HepG2 (cell line): ENCODE data around the gene PREX1. TPM values are rescaled to one million over a fixed set of nuclear protein-coding genes. Genes with fewer than 3 reads are reported as not detected.

Experiments
- ATAC-seq: fragments of 200-7000 bp; cut with Tn5 transposase; 3 replicates; pipeline ENCODE4 v1.9.1; 2020; ENCODE audit warnings: mild to moderate bottlenecking, moderate library complexity
- BruUV-seq: library from RNA; stranded (reverse); fragments of 400-500 nt; replicated peaks from 2 replicates; lab custom pipeline; 2021; lab: Mats Ljungman, UMichigan
- CTCF ChIA-PET: fragments of 300-600 bp; formaldehyde crosslinking; extraction: SDS; loops from one replicate; lab custom pipeline; 2021; ENCODE audit warnings: low total read pairs, inconsistent platforms, low intra/inter-chr PET ratio; lab: Yijun Ruan, JAX
- POLR2A ChIA-PET: fragments of 350-600 bp; sonication (Branson Sonifier 250); formaldehyde crosslinking; loops from one replicate; lab custom pipeline; 2020; ENCODE audit warnings: antibody characterized with exemption, inconsistent platforms; lab: Yijun Ruan, JAX
- DNase-seq: peaks from one replicate; pipeline ENCODE4 v3.0.0-alpha.2; 2015; ENCODE audit warnings: low spot score
- FAIRE-seq: peaks from 3 replicates; lab custom pipeline; 2011; peaks lifted over from hg19 to GRCh38; lab: Jason Lieb, UNC
- H2AFZ ChIP-seq: one replicate; pipeline ENCODE4 v1.6.1; 2011; ENCODE audit warnings: low read length, inconsistent platforms
- H3K27ac ChIP-seq: fragments of 300-600 bp; 3 replicates; pipeline ENCODE4 v1.8.0; 2011; ENCODE audit warnings: mixed run types, mild to moderate bottlenecking, mixed read lengths, low read length, inconsistent platforms; ENCODE audit not compliant: insufficient read depth; ENCODE audit errors: extremely low read length
- H3K27me3 ChIP-seq, 2 experiments: fragments of 200-600 bp in 1 of 2; 2 replicates in 1 of 2; 3 replicates in 1 of 2; pipeline versions ENCODE4 v1.6.0 to v1.8.0; 2011; ENCODE audit warnings: low read length in 2 of 2, mild to moderate bottlenecking in 2 of 2, moderate library complexity in 2 of 2, inconsistent platforms in 1 of 2; ENCODE audit not compliant: insufficient read depth in 2 of 2, control insufficient read depth in 1 of 2
- H3K36me3 ChIP-seq, 2 experiments: fragments of 200-600 bp in 1 of 2; replicated peaks in 1 of 2; 2 replicates in 1 of 2; 3 replicates in 1 of 2; pipeline versions ENCODE4 v1.5.1 to v1.8.0; 2011; ENCODE audit warnings: low read length in 2 of 2, inconsistent platforms in 1 of 2; ENCODE audit not compliant: insufficient read depth in 2 of 2, control insufficient read depth in 1 of 2
- H3K4me1 ChIP-seq: 2 replicates; pipeline ENCODE4 v1.5.1; 2012; ENCODE audit warnings: low read length, inconsistent platforms; ENCODE audit not compliant: insufficient read depth
- H3K4me2 ChIP-seq: 2 replicates; pipeline ENCODE4 v1.6.0; 2011; ENCODE audit warnings: low read depth, low read length, inconsistent platforms
- H3K4me3 ChIP-seq, 3 experiments: fragments of 200-600 bp in 1 of 3; sonication (generic), shearing (Covaris generic) in 1 of 3; replicated peaks in 1 of 3; 2 replicates each; pipeline ENCODE4 v1.5.1; 2011 to 2016; ENCODE audit warnings: low read length in 3 of 3, inconsistent platforms in 2 of 3, low read depth in 2 of 3, mild to moderate bottlenecking in 2 of 3, control low read depth in 1 of 3, mixed read lengths in 1 of 3; ENCODE audit not compliant: insufficient read depth in 1 of 3
- H3K79me2 ChIP-seq: one replicate; pipeline ENCODE4 v1.6.1; 2011; ENCODE audit warnings: low read length, inconsistent platforms; ENCODE audit not compliant: insufficient read depth
- H3K9ac ChIP-seq: 2 replicates; pipeline ENCODE4 v1.6.0; 2011; ENCODE audit warnings: mild to moderate bottlenecking, low read depth, low read length, inconsistent platforms; ENCODE audit not compliant: insufficient read depth
- H3K9me3 ChIP-seq: 2 replicates; pipeline ENCODE4 v1.5.1; 2012; ENCODE audit warnings: mild to moderate bottlenecking, low read length
- H4K20me1 ChIP-seq: 2 replicates; pipeline ENCODE4 v1.6.0; 2011; ENCODE audit warnings: inconsistent platforms, mild to moderate bottlenecking, low read length, moderate library complexity; ENCODE audit not compliant: insufficient read depth
- REST ChIP-seq, 2 experiments: IDR thresholded peaks; 2 replicates each; pipeline ENCODE4 v1.6.1; 2011 to 2012; ENCODE audit warnings: low read length in 2 of 2, borderline replicate concordance in 1 of 2, low read depth in 1 of 2, mild to moderate bottlenecking in 1 of 2, moderate library complexity in 1 of 2
- ZNF557 ChIP-seq: sonication (generic); formaldehyde crosslinking; IDR thresholded peaks from 2 replicates; pipeline ENCODE4 v1.4.0; 2020; ENCODE audit warnings: missing genetic modification reagents
- ZNF687 ChIP-seq: sonication (generic); formaldehyde crosslinking; IDR thresholded peaks from 2 replicates; pipeline ENCODE4 v1.5.1; 2020; ENCODE audit warnings: mild to moderate bottlenecking, missing genetic modification reagents, moderate library complexity
- ZNF768 ChIP-seq: sonication (generic); formaldehyde crosslinking; IDR thresholded peaks from 2 replicates; pipeline ENCODE4 v1.4.0; 2020; ENCODE audit warnings: missing genetic modification reagents
- WGBS: methylation state at CpG from one replicate; pipeline ENCODE4 v1.1.6; 2017; ENCODE audit warnings: low lambda C conversion rate; 5-methylcytosine and 5-hydroxymethylcytosine counted together
- in situ Hi-C: cut with HindIII; loops from 2 replicates; pipeline ENCODE4 v1.10.0; 2017; ENCODE audit warnings: low pct_unique_long_range_greater_than_20kb; ENCODE audit not compliant: extremely low pct_ligation_motif_present
- intact Hi-C: fragments of 100-400 bp; cut with micrococcal nuclease; formaldehyde crosslinking; loops from one replicate; pipeline ENCODE4 v1.10.0; 2022; ENCODE audit not compliant: unreplicated experiment
- polyA plus RNA-seq, 8 experiments: library from polyadenylated mRNA; depleted of rRNA in 3 of 8; stranded (reverse) in 7 of 8; unstranded in 1 of 8; fragments of >200 nt; fragmentation: Illumina TruSeq in 4 of 8; extraction: Trizol in 4 of 8; gene quantifications; 2 replicates each; pipeline versions ENCODE4 v1.2.1 to v1.2.3, GENCODE V29; 2011 to 2016; ENCODE audit warnings: low read depth in 4 of 8, missing spikeins in 1 of 8, mixed read lengths in 1 of 8; ENCODE audit not compliant: insufficient read depth in 1 of 8
- total RNA-seq, 5 experiments: library from RNA; depleted of rRNA; stranded (reverse); fragments of >200 nt; fragmentation: Illumina TruSeq; extraction: Trizol; gene quantifications; 2 replicates each; pipeline ENCODE4 v1.2.3, GENCODE V29; 2016; ENCODE audit warnings: low read depth in 1 of 5
- TF ChIP-seq, protein P1 (sequence below): sonication (generic); formaldehyde crosslinking; IDR thresholded peaks from 2 replicates; pipeline ENCODE4 v1.5.1; 2020; ENCODE audit warnings: mild to moderate bottlenecking, missing genetic modification reagents, borderline replicate concordance

PREX1 gene
- total and polyA plus RNA-seq, 2 of the 13 experiments (the other 11 are each of a cell fraction or from before 2014, with no cell fraction given), result 0.02 to 0.04 TPM

DNA sequence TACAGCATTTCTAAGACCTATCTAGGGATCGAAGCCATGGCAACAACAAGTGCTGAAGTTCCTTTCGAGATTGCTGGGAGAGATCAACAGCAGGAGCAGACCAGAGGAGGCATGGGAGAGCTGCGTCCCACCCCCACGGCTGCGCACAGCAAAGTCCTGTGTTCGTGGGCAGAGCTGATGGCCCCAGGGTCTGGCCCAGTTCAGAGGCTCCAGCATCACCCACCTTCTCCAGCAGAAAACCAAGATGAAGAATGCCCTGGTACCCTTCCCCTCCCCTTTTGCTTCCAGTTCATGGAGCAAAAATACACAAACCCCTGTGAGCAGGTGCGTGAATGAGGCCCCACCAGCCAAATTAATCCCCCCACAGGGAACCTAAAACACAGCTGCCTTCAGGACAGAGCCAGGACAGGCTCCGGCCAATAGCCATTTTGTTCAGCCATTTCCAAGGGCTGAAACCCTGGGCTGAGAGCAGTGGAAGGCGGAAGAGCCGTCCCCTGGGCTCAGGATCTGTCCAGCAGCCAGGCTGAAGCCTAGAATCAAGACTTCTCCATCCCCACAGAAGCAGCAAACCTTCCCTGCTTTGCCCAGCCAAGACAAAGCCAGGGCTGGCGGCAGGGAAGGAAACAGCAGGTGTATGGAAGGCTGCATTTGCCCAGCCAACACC, 102.8 kb downstream of the PREX1 start:
- CTCF ChIA-PET, result interaction anchor here (3.9 kb wide), 1 partner anchor 68 kb away, joined by 29 read pairs; no protein-coding TSS in a partner anchor
- Histone ChIP-seq H4K20me1 (no peaks in the 10 kb centered on the region), H3K79me2 (no peaks in the 10 kb centered on the region), H3K9ac (no peak overlapping the region), H3K36me3 (no peaks in the 10 kb centered on the region), H3K27me3 (peaks cover 1 to 11% of the 10 kb centered on the region in 2 experiments; a peak in 3 of 5 replicates), H3K9me3 (no peaks in the 10 kb centered on the region), H3K4me1 (peaks cover 34% of the 10 kb centered on the region), H3K27ac (no peak overlapping the region), H3K4me3 (no peak overlapping the region), H2AFZ (no peak overlapping the region), H3K4me2 (no peak overlapping the region)
- DNase-seq (no peak), FAIRE-seq (no peak), ATAC-seq (no peak)
- 71% methylated on average over 11 of the region's 11 CpGs for WGBS
- BruUV-seq, result no TSS peak
- intact Hi-C loops (no loop called here), in situ Hi-C loops (loop anchor here (5.0 kb wide), 1 partner anchor 68 kb away; no protein-coding TSS in a partner anchor)
- POLR2A ChIA-PET, result no interaction called here
- peak; percentile 16; the same call in 1 of the 2 replicates for TF ChIP-seq ZNF687 (CRISPR knock-in tag)
- peak; percentile 16; the same call in 1 of the 2 replicates for TF ChIP-seq ZNF768 (CRISPR knock-in tag)
- TF ChIP-seq ZNF557 (CRISPR knock-in tag), result no peak
- peak; percentile 12 to 58; a peak in 2 of 4 replicates for TF ChIP-seq REST (IDR thresholded peaks at IDR 0.05; ENCODE audit: borderline replicate concordance in 1 of 2, low read depth in 1 of 2, low read length in 2 of 2)
- TF ChIP-seq, protein P1, sequence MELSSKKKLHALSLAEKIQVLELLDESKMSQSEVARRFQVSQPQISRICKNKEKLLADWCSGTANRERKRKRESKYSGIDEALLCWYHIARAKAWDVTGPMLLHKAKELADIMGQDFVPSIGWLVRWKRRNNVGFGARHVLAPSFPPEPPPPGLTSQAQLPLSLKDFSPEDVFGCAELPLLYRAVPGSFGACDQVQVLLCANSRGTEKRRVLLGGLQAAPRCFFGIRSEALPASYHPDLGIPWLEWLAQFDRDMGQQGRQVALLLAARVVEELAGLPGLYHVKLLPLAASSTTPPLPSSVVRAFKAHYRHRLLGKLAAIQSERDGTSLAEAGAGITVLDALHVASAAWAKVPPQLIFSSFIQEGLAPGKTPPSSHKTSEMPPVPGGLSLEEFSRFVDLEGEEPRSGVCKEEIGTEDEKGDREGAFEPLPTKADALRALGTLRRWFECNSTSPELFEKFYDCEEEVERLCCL (CRISPR knock-in tag), result no peak
